Smooth muscle cell (in vitro differentiated cells): ENCODE results near the gene NRAP. TPM values are rescaled to one million over a fixed set of nuclear protein-coding genes. Genes with fewer than 3 reads are reported as not detected.
A peak's percentile ranks its signal among the peaks of the same experiment; 100 is the strongest.

Source experiments
- DNase-seq: peaks from one replicate; lab custom pipeline; 2025; ENCODE audit not compliant: unreplicated experiment; lab: John Stamatoyannopoulos, UW
- H2AFZ ChIP-seq: fragments of 200-600 bp; sonication (generic); 2 replicates; pipeline ENCODE4 v1.6.0; 2016; ENCODE audit warnings: antibody characterized with exemption, low read depth, mild to moderate bottlenecking
- H3F3A ChIP-seq: fragments of 200-600 bp; sonication (generic); 2 replicates; pipeline ENCODE4 v1.6.0; 2017; ENCODE audit warnings: antibody characterized with exemption, low read depth
- H3K27ac ChIP-seq: fragments of 200-600 bp; sonication (generic); 2 replicates; pipeline ENCODE4 v1.5.1; 2016; ENCODE audit warnings: low read depth, mild to moderate bottlenecking
- H3K27me3 ChIP-seq: fragments of 200-600 bp; sonication (generic); 2 replicates; pipeline ENCODE4 v1.6.1; 2016; ENCODE audit warnings: low read depth, mild to moderate bottlenecking
- H3K36me3 ChIP-seq: fragments of 200-600 bp; sonication (generic); 2 replicates; pipeline ENCODE4 v1.5.1; 2016; ENCODE audit warnings: low read depth
- H3K4me1 ChIP-seq: fragments of 200-600 bp; sonication (generic); 2 replicates; pipeline ENCODE4 v1.5.1; 2016; ENCODE audit warnings: low read depth
- H3K4me2 ChIP-seq: fragments of 200-600 bp; sonication (generic); 2 replicates; pipeline ENCODE4 v1.6.0; 2016; ENCODE audit warnings: mild to moderate bottlenecking
- H3K4me3 ChIP-seq: fragments of 200-600 bp; sonication (generic); 2 replicates; pipeline ENCODE4 v1.5.1; 2016; ENCODE audit warnings: mild to moderate bottlenecking
- H3K79me2 ChIP-seq: fragments of 200-600 bp; sonication (generic); 2 replicates; pipeline ENCODE4 v1.6.0; 2016; ENCODE audit warnings: low read depth, mild to moderate bottlenecking
- H3K9ac ChIP-seq: fragments of 200-600 bp; sonication (generic); 2 replicates; pipeline ENCODE4 v1.6.0; 2016; ENCODE audit warnings: low read depth
- H3K9me3 ChIP-seq: fragments of 200-600 bp; sonication (generic); replicated peaks from 2 replicates; pipeline ENCODE4 v1.5.1; 2016; ENCODE audit warnings: low read depth
- H4K20me1 ChIP-seq: fragments of 200-600 bp; sonication (generic); 2 replicates; pipeline ENCODE4 v1.6.0; 2016; ENCODE audit warnings: low read depth
- CTCF ChIP-seq: fragments of 200-600 bp; sonication (generic); IDR thresholded peaks from 2 replicates; pipeline ENCODE4 v1.5.1; 2017; ENCODE audit warnings: borderline replicate concordance, mild to moderate bottlenecking, antibody characterized with exemption; ENCODE audit not compliant: insufficient read depth, poor library complexity, severe bottlenecking
- WGBS: methylation state at CpG from one replicate; pipeline ENCODE4 v1.1.7; 2016; ENCODE audit warnings: low lambda C conversion rate; 5-methylcytosine and 5-hydroxymethylcytosine counted together
- polyA plus RNA-seq: library from polyadenylated mRNA; unstranded; fragments of >200 nt; fragmentation: Nextera tagmentation; extraction: Ambion mirVana; gene quantifications from 2 replicates; pipeline ENCODE4 v1.2.1, GENCODE V29; 2016
- total RNA-seq: library from RNA; depleted of rRNA; stranded (reverse); fragments of >200 nt; gene quantifications from 2 replicates; pipeline ENCODE4 v1.2.3, GENCODE V29; 2014

The NRAP gene
- total and polyA plus RNA-seq, 2 experiments from 2014 or later, result not detected

GRCh38 chr10:113554214-113554613 is 109.6 kb downstream of the NRAP start:
- Histone ChIP-seq H3K4me2 (no peak overlapping the region), H3K4me3 (peak overlapping the region; percentile 27), H3F3A (no peaks in the 10 kb centered on the region), H3K27me3 (peaks cover 22% of the 10 kb centered on the region), H2AFZ (no peak overlapping the region), H3K27ac (no peak overlapping the region), H3K9ac (no peak overlapping the region), H3K79me2 (no peaks in the 10 kb centered on the region), H3K36me3 (no peaks in the 10 kb centered on the region), H3K4me1 (peaks cover 32% of the 10 kb centered on the region), H3K9me3 (no peaks in the 10 kb centered on the region), H4K20me1 (no peaks in the 10 kb centered on the region)
- DNase-seq, result no peak
- WGBS, result 79% methylated on average over 5 of the region's 5 CpGs
- TF ChIP-seq CTCF, result no peak

- no peak for DNase-seq
- no peaks in the 10 kb centered on the region for H3F3A ChIP-seq
- H3K9ac ChIP-seq, result no peak overlapping the region
- no peaks in the 10 kb centered on the region for H4K20me1 ChIP-seq
- H3K4me1 ChIP-seq, result peaks cover 32% of the 10 kb centered on the region
- no peak overlapping the region for H2AFZ ChIP-seq
- no peaks in the 10 kb centered on the region for H3K79me2 ChIP-seq
- H3K36me3 ChIP-seq, result no peaks in the 10 kb centered on the region
- no peak overlapping the region for H3K27ac ChIP-seq
- no peaks in the 10 kb centered on the region for H3K9me3 ChIP-seq
- no peak overlapping the region for H3K4me2 ChIP-seq
- H3K27me3 ChIP-seq, result peaks cover 11% of the 10 kb centered on the region
- peak overlapping the region; percentile 27 for H3K4me3 ChIP-seq
- TF ChIP-seq CTCF, result no peak
- 90% methylated on average over 2 of the region's 2 CpGs for WGBS
These were observed 110.7 kb downstream of the NRAP start for GRCh38 chr10:113553149-113553548.

- Histone ChIP-seq H3K27me3 (peaks cover 6% of the 10 kb centered on the region), H3K9me3 (no peaks in the 10 kb centered on the region), H2AFZ (no peak within 1 kb of the TSS), H3F3A (no peaks in the 10 kb centered on the region), H3K4me1 (peaks cover 27% of the 10 kb centered on the region), H3K27ac (no peak within 1 kb of the TSS), H3K36me3 (no peaks in the 10 kb centered on the region), H4K20me1 (no peaks in the 10 kb centered on the region), H3K79me2 (no peaks in the 10 kb centered on the region), H3K4me3 (peak within 1 kb of the TSS; percentile 27), H3K4me2 (no peak within 1 kb of the TSS), H3K9ac (no peak within 1 kb of the TSS)
- no peak for DNase-seq
- WGBS, result 84% methylated on average over 3 of the region's 3 CpGs
- TF ChIP-seq CTCF, result no peak
These were observed 111.1 kb downstream of the NRAP start, which contains the start of gene HABP2 for GRCh38 chr10:113552701-113553100. HABP2 (plus strand) TSS chr10:113553053; CDS start chr10:113553122, 69 bp downstream.

GRCh38 chr10:113552014-113552413 is 111.8 kb downstream of the NRAP start:
- H3K9me3 ChIP-seq, result no peaks in the 10 kb centered on the region
- no peak for DNase-seq
- H3K4me1 ChIP-seq, result peaks cover 21% of the 10 kb centered on the region
- H3K4me2 ChIP-seq, result no peak overlapping the region
- no peak for TF ChIP-seq CTCF
- H3K4me3 ChIP-seq, result no peak overlapping the region
- peaks cover 3% of the 10 kb centered on the region for H3K27me3 ChIP-seq
- H3K36me3 ChIP-seq, result no peaks in the 10 kb centered on the region
- H2AFZ ChIP-seq, result no peak overlapping the region
- H3F3A ChIP-seq, result no peaks in the 10 kb centered on the region
- H3K79me2 ChIP-seq, result no peaks in the 10 kb centered on the region
- H3K27ac ChIP-seq, result no peak overlapping the region
- 82% methylated on average over 3 of the region's 3 CpGs for WGBS
- no peaks in the 10 kb centered on the region for H4K20me1 ChIP-seq
- H3K9ac ChIP-seq, result no peak overlapping the region
